HTERT RPE-1 (cell line): Measurements from ENCODE around the gene SERPINB1.
"Not testable (repeated sequence)": the region's sequence is repeated elsewhere in the genome, so short reads cannot be mapped to it uniquely, and the experiment has no call there.

ENCODE experiments used
- in situ Hi-C: fragments of 300-500 bp; cut with MboI; formaldehyde crosslinking; loops from 4 replicates; pipeline ENCODE4 v1.14.3; 2020; ENCODE audit warnings: low sequenced_read_pairs

SERPINB1 gene

GRCh38 chr6:2866171-2866846 lies 24.6 kb upstream of the SERPINB1 start:
- in situ Hi-C loops: no loop called here

GRCh38 chr6:2865694-2866151 lies 24.1 kb upstream of the SERPINB1 start:
- in situ Hi-C loops: no loop called here

- in situ Hi-C loops: no loop called here
Measured at GRCh38 chr6:2865270-2865669, 23.6 kb upstream of the SERPINB1 start.

DNA sequence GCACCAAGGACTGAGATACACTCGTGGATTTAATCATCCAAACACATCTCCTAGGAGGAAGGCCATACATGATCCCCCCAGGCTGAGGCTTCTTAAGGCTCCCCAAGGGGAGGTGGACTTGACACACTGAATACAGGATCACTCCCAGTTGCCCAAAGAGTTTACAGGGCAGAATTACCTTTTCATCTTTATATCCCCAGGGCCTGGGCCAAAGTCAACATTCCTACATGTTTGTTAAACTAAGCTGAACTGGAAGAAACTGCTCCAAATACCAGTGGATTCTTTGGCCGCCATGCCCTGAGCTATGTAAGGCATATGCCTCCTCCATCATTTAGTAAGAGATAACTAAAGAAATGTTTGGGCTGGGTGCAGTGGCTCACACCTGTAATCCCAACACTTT lies 22.2 kb upstream of the SERPINB1 start:
- in situ Hi-C loops: no loop called here

- in situ Hi-C loops: no loop called here
Measured at GRCh38 chr6:2862712-2863181, 21.1 kb upstream of the SERPINB1 start.

DNA sequence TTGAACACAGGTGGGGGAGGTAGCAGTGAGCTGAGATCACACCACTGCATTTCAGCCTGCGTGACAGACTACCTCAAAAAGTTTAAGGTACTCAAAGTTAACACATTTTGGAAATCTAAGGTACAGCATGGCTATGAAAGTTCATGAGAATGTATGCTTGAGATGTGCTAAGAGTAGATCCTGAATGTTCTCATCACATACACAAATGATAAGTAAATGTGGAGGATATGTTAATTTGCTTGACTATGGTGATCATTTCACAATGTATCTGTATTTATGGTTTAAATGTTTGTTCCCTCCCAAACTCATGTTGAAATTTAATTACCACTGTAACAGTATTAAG lies 20.1 kb upstream of the SERPINB1 start:
- in situ Hi-C loops: no loop called here

GRCh38 chr6:2861060-2861821 lies 19.6 kb upstream of the SERPINB1 start:
- in situ Hi-C loops: no loop called here

DNA sequence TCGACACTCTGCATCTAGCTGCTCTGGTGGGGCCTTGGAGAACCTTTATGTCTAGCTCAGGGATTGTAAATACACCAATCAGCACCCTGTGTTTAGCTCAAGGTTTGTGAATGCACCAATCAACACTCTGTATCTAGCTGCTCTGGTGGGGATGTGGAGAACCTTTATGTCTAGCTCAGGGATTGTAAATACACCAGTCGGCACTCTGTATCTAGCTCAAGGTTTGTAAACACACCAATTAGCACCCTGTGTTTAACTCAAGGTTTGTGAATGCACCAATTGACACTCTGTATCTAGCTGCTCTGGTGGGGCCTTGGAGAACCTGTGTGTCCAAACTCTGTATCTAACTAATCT lies 19.0 kb upstream of the SERPINB1 start:
- in situ Hi-C loops: not testable (repeated sequence)

- in situ Hi-C loops: not testable (repeated sequence)
Measured at GRCh38 chr6:2859798-2860705, 18.4 kb upstream of the SERPINB1 start.

GRCh38 chr6:2859185-2859700 lies 17.6 kb upstream of the SERPINB1 start:
- in situ Hi-C loops: no loop called here

- in situ Hi-C loops: no loop called here
Measured at GRCh38 chr6:2857580-2858337, 16.1 kb upstream of the SERPINB1 start.

GRCh38 chr6:2857185-2857579 lies 15.5 kb upstream of the SERPINB1 start:
- in situ Hi-C loops: no loop called here

DNA sequence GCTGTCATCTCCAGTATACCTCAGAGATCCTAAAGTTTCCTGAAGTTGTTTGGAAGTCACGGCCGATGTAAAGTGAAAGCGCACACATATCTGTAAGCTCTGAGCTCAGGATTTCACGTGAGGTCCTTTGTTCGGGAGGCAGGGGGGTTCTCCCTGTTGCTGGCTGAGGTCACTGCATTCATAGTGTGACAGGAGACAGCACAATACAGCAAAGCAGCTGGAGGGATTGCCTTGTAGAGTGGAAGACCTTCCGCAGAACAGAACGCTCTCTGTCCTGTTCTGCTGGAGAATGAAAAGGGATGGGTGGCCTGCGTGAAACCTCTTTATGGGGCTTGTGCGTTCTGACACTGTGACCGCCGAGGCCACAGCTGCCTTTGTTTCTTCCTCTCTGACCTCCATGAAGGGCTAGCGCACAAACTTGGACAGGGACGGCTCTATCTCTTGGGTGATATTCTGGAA lies 13.4 kb upstream of the SERPINB1 start:
- in situ Hi-C loops: no loop called here

DNA sequence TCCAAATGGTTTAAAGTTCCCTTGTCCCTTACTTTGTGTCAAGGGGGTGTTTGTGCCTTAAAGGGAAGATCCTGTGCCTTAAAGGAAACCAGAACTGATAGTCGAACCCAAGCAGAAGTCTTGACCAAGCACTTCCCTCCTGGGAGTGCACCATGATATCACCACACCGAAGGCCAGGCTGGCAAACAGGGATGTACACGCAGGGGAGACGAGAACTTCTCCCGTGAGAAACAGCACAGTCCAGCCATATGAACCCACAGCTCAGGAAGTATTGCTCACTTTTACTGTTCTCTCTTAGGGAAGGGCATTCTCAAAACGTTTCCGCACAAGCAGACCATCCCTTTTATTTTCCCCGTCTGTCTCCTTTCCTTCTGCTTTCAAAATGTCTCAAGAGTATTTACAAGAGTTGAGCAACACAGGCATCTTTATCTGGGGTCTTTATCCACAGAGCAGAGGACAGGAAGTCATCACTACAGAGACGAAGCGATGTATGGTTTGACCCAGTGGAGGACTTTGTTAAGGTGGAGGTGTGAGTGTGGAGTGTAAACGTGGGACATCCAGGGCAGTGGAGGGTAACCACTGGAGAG lies 12.8 kb upstream of the SERPINB1 start:
- in situ Hi-C loops: no loop called here

- in situ Hi-C loops: no loop called here
Measured at GRCh38 chr6:2853769-2854395, 12.2 kb upstream of the SERPINB1 start.

GRCh38 chr6:2853378-2853768 lies 11.7 kb upstream of the SERPINB1 start:
- in situ Hi-C loops: not testable (repeated sequence)

GRCh38 chr6:2852921-2853322 lies 11.3 kb upstream of the SERPINB1 start:
- in situ Hi-C loops: no loop called here

DNA sequence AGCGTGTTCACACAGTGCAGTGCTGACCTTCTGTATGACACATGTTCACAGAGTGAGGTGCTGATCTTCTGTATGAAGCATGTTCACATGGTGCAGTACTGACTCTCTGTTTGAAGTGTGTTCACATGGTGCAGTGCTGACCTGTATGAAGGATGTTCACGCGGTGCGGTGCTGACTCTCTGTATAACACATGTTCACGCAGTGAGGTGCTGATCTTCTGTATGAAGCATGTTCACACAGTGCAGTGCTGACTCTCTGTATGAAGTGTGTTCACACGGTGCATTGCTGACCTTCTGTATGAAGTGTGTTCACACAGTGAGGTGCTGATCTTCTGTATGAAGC lies 10.8 kb upstream of the SERPINB1 start:
- in situ Hi-C loops: no loop called here

DNA sequence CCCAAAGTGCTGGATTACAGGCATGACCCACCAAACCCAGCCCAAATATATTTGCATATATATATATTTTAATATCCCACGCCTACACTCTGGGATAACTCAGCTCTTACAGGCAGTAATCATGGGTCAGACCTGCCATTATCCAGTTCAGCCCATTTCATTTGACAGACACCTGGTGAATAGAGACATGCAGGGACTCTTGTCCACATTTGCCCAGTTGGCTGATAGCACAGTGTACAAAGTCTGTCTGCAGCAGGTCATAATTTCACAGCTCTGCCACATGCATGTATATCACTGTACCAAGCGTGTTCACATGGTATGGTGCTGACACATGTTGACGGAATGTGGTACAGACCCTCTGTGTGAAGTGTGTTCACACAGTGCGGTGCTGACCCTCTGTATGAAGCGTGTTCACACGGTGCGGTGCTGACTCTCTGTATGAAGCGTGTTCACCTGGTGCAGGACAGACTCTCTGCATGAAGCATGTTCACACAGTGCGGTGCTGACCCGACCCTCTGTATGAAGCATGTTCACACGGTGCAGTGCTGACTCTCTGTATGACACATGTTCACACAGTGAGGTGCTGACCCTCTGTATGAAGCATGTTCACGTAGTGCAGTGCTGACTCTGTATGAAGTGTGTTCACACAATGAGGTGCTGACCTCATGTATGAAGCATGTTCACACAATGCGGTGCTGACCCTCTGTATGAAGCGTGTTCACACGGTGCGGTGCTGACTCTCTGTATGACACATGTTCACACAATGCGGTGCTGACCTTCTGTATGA lies 10.3 kb upstream of the SERPINB1 start:
- in situ Hi-C loops: no loop called here
